Frontal cortex (tissue), 4 donors: Measurements from ENCODE around the gene KAT2A. TPM values are rescaled to one million over a fixed set of nuclear protein-coding genes. Genes with fewer than 3 reads are reported as not detected.

Experiments
- DNase-seq, 2 donors: peaks; one replicate each; pipeline ENCODE4 v3.0.0; 2012; ENCODE audit warnings: low spot score in 2 of 2
- FAIRE-seq: peaks from 2 replicates; lab custom pipeline; 2012; peaks lifted over from hg19 to GRCh38; lab: Jason Lieb, UNC
- total RNA-seq: library from RNA; depleted of rRNA; stranded (reverse); fragments of >200 nt; gene quantifications from one replicate; pipeline ENCODE4 v1.2.3, GENCODE V29; 2014
- donor health status: control.
- donor health status: control.
- donor health status: control.

Gene KAT2A
- total RNA-seq, 1 donor from 2014 or later: 10.2 TPM

GRCh38 chr17:42136654-42137051, 15.5 kb upstream of the KAT2A start:
- FAIRE-seq (no peak), DNase-seq (no peak)

GRCh38 chr17:42135664-42136653, 14.8 kb upstream of the KAT2A start:
- FAIRE-seq: no peak
- no peak for DNase-seq

GRCh38 chr17:42135151-42135550, 14.0 kb upstream of the KAT2A start:
- DNase-seq: no peak
- no peak for FAIRE-seq

GRCh38 chr17:42133461-42134041, 12.4 kb upstream of the KAT2A start:
- FAIRE-seq: no peak
- no peak for DNase-seq

- FAIRE-seq: no peak
- peak; percentile 59 to 63 for DNase-seq
These were observed 11.8 kb upstream of the KAT2A start for GRCh38 chr17:42132941-42133340.

- DNase-seq (no peak), FAIRE-seq (no peak)
These were observed 10.8 kb upstream of the KAT2A start for GRCh38 chr17:42131981-42132432.

GRCh38 chr17:42131232-42131631, 10.1 kb upstream of the KAT2A start:
- DNase-seq (no peak), FAIRE-seq (no peak)

- FAIRE-seq: no peak
- no peak for DNase-seq
These were observed 9.3 kb upstream of the KAT2A start for GRCh38 chr17:42130310-42130936.

GRCh38 chr17:42129109-42129837, 8.1 kb upstream of the KAT2A start:
- no peak for FAIRE-seq

GRCh38 chr17:42127414-42127813, 6.2 kb upstream of the KAT2A start:
- FAIRE-seq (no peak), DNase-seq (no peak)

More at GRCh38 chr17:42129109-42129837, 8.1 kb upstream of the KAT2A start:
- DNase-seq: no peak

GRCh38 chr17:42126836-42127235, 5.7 kb upstream of the KAT2A start:
- FAIRE-seq (no peak), DNase-seq (no peak)

- no peak for FAIRE-seq
- no peak for DNase-seq
These were observed 4.4 kb upstream of the KAT2A start for GRCh38 chr17:42125565-42125964.

GRCh38 chr17:42124256-42124655, 3.1 kb upstream of the KAT2A start:
- DNase-seq: no peak
- no peak for FAIRE-seq

GRCh38 chr17:42122371-42123303, 1.5 kb upstream of the KAT2A start, which contains the start of gene HSPB9:
Gene HSPB9 (plus strand): TSS chr17:42122804. CDS start chr17:42122851, 47 bp downstream.
- no peak for DNase-seq
- FAIRE-seq: no peak

GRCh38 chr17:42120161-42120769, 902 bp downstream of the KAT2A start:
- FAIRE-seq (no peak), DNase-seq (no peak)

- FAIRE-seq: no peak
- DNase-seq: no peak
These were observed 1.9 kb downstream of the KAT2A start for GRCh38 chr17:42119301-42119700.

- FAIRE-seq (no peak), DNase-seq (no peak)
These were observed 2.6 kb downstream of the KAT2A start for GRCh38 chr17:42118545-42118944.

GRCh38 chr17:42118126-42118510, 3.0 kb downstream of the KAT2A start:
- DNase-seq: no peak
- no peak for FAIRE-seq
